Measurements from ENCODE around the gene GCN1. TPM values are rescaled to one million over a fixed set of nuclear protein-coding genes. Genes with fewer than 3 reads are reported as not detected.

Gene GCN1
- total and polyA plus RNA-seq, 2 of the 8 experiments (the other 6 are each of a cell fraction or from before 2014, with no cell fraction given), result 61.4 to 133 TPM

- H2BK5ac ChIP-seq (ENCODE audit: low read depth, low read length), result no peak overlapping the region
- H2BK12ac ChIP-seq (ENCODE audit: low read depth, low read length), result no peak overlapping the region
- no peak overlapping the region for H3K4me2 ChIP-seq (ENCODE audit: insufficient read depth in 1 of 2, low read depth in 2 of 2, low read length in 2 of 2)
- no peak overlapping the region for H3K14ac ChIP-seq (ENCODE audit: insufficient read length)
- H3K23me2 ChIP-seq (ENCODE audit: low read depth, low read length), result peaks cover 12% of the 10 kb centered on the region
- H2BK15ac ChIP-seq (ENCODE audit: low read length), result no peak overlapping the region
- H4K91ac ChIP-seq (replicated peaks; ENCODE audit: insufficient read length, low read length), result no peak overlapping the region
- no peak overlapping the region for H3K4me3 ChIP-seq (ENCODE audit: extremely low read depth in 1 of 4, insufficient read depth in 2 of 4, low read depth in 3 of 4, low read length in 4 of 4)
- peaks cover 0 to 2% (median under 1%) of the 10 kb centered on the region in 4 experiments; a peak in 5 of 7 replicates for H3K4me1 ChIP-seq (replicated peaks in 1 of 4; ENCODE audit: control insufficient read depth in 3 of 4, insufficient read depth in 4 of 4, low read length in 3 of 4)
- POLR2A ChIA-PET (ENCODE audit: partially characterized antibody), result interaction anchor here (1.0 to 88.3 kb wide), 5 partner anchors 5 to 87 kb away, joined by 3 to 4270 read pairs (median 1305); partner anchors contain the start of genes GCN1, PXN, RNU4-1 and RNU4-2
- no peak overlapping the region for H3K27ac ChIP-seq (ENCODE audit: low read depth, low read length)
- H3K79me1 ChIP-seq (ENCODE audit: low read depth, low read length), result 0 out of 2 replicates have a peak, but pooled peaks cover 2% of the 10 kb centered on the region
- H3K79me2 ChIP-seq (ENCODE audit: control insufficient read depth in 1 of 2, insufficient read depth in 2 of 2, low read length in 2 of 2), result peaks cover 11 to 23% of the 10 kb centered on the region in 2 experiments
- no peak overlapping the region for H4K5ac ChIP-seq (ENCODE audit: insufficient read length, low read depth, low read length)
- WGBS, 2 experiments (ENCODE audit: extremely low coverage in 1 of 2, insufficient coverage in 1 of 2, insufficient read length in 1 of 2, insufficient replicate concordance in 2 of 2, low coverage in 1 of 2, low lambda C conversion rate in 2 of 2, missing lambda C conversion rate in 1 of 2), result 92% methylated on average over 7 of the region's 7 CpGs; no CpG with 5 or more reads in 1 of the 2 experiments
- CTCF ChIA-PET (ENCODE audit: partially characterized antibody), result interaction anchor here (0.6 to 1.8 kb wide), 6 partner anchors 8 to 116 kb away, joined by 3 to 7 read pairs (median 3); no protein-coding TSS in a partner anchor
- no peak for DNase-seq (ENCODE audit: low read depth in 1 of 2, low spot score in 2 of 2)
- no peak overlapping the region for H2AK5ac ChIP-seq (ENCODE audit: low read depth, low read length)
- no peak overlapping the region for H2AFZ ChIP-seq (ENCODE audit: low read length)
- H2BK20ac ChIP-seq (ENCODE audit: low read length), result no peak overlapping the region
- H4K20me1 ChIP-seq (replicated peaks in 1 of 2; ENCODE audit: control insufficient read depth in 1 of 2, insufficient read depth in 2 of 2, low read length in 2 of 2), result peaks cover under 1 to 7% of the 10 kb centered on the region in 2 experiments
- TF ChIP-seq SIX5 (IDR thresholded peaks at IDR 0.05; ENCODE audit: low read depth, low read length) (no peak), CBX8 (IDR thresholded peaks at IDR 0.05; ENCODE audit: borderline replicate concordance, low read depth, low read length) (no peak), SP2 (IDR thresholded peaks at IDR 0.05; ENCODE audit: low read length) (no peak), MAFK (IDR thresholded peaks at IDR 0.05; ENCODE audit: low read depth, low read length) (no peak), YY1 (IDR thresholded peaks at IDR 0.05; ENCODE audit: low read depth, low read length) (no peak), KDM1A (IDR thresholded peaks at IDR 0.05; ENCODE audit: borderline replicate concordance, low read length) (no peak), BACH1 (IDR thresholded peaks at IDR 0.05; ENCODE audit: low read length) (no peak)
- H3K56ac ChIP-seq (replicated peaks; ENCODE audit: insufficient read length, low read depth, low read length), result no peak overlapping the region
- no peak overlapping the region for H4K8ac ChIP-seq (ENCODE audit: extremely low read depth, insufficient read depth, low read length)
- H3K4ac ChIP-seq (replicated peaks; ENCODE audit: insufficient read length, low read depth, low read length), result no peak overlapping the region
- no peaks in the 10 kb centered on the region for H3K27me3 ChIP-seq (replicated peaks in 1 of 4; ENCODE audit: control insufficient read depth in 3 of 4, extremely low read depth in 1 of 4, insufficient read depth in 3 of 4, low read length in 3 of 4)
- H2BK120ac ChIP-seq (replicated peaks; ENCODE audit: low read depth, low read length), result no peak overlapping the region
- H3K9ac ChIP-seq (replicated peaks in 1 of 4; ENCODE audit: extremely low read depth in 1 of 4, low read depth in 3 of 4, low read length in 3 of 4), result no peak overlapping the region
- H3K36me3 ChIP-seq (ENCODE audit: control insufficient read depth in 2 of 4, insufficient read depth in 4 of 4, low read length in 3 of 4), result peaks cover 3 to 29% (median 17%) of the 10 kb centered on the region in 4 experiments; a peak in 7 of 8 replicates
- H3K18ac ChIP-seq (ENCODE audit: extremely low read depth, low read length), result no peak overlapping the region
- no peak overlapping the region for H3K23ac ChIP-seq (ENCODE audit: insufficient read length)
- H3K9me3 ChIP-seq (ENCODE audit: insufficient read depth in 2 of 2, low read depth in 1 of 2, low read length in 1 of 2), result no peaks in the 10 kb centered on the region
- no peak for FAIRE-seq
Observed at GRCh38 chr12:120204171-120204570, 9.7 kb upstream of the GCN1 start.

Data from H1 (cell line).